DND-41 (cell line): ENCODE results near the gene SIDT1.

Experiments
- ATAC-seq: fragments of 200-7000 bp; cut with Tn5 transposase; 3 replicates; pipeline ENCODE4 v1.9.1; 2021; ENCODE audit warnings: low read depth; ENCODE audit not compliant: insufficient read depth
- DNase-seq: peaks from one replicate; pipeline ENCODE4 v3.0.0-alpha.2; 2020
- H2AFZ ChIP-seq: 2 replicates; pipeline ENCODE4 v1.6.0; 2012; ENCODE audit warnings: low read depth, low read length
- H3K27ac ChIP-seq: 2 replicates; pipeline ENCODE4 v1.5.1; 2012; ENCODE audit warnings: low read length, inconsistent platforms
- H3K27me3 ChIP-seq: fragments of 200-600 bp; sonication (generic); 2 replicates; pipeline ENCODE4 v1.6.0; 2012; ENCODE audit warnings: low read length, mild to moderate bottlenecking, inconsistent platforms; ENCODE audit not compliant: insufficient read depth, poor library complexity
- H3K36me3 ChIP-seq: 2 replicates; pipeline ENCODE4 v1.5.1; 2012; ENCODE audit warnings: low read length, inconsistent platforms; ENCODE audit not compliant: insufficient read depth
- H3K4me1 ChIP-seq: 2 replicates; pipeline ENCODE4 v1.5.1; 2012; ENCODE audit warnings: mild to moderate bottlenecking, low read length; ENCODE audit not compliant: insufficient read depth
- H3K4me2 ChIP-seq: 2 replicates; pipeline ENCODE4 v1.6.0; 2012; ENCODE audit warnings: mild to moderate bottlenecking, moderate library complexity, low read length, inconsistent platforms; ENCODE audit not compliant: insufficient read depth
- H3K4me3 ChIP-seq, 2 experiments: fragments of 200-600 bp in 1 of 2; shearing (Covaris generic) in 1 of 2; 2 replicates each; pipeline ENCODE4 v1.5.1; 2012 to 2016; ENCODE audit warnings: inconsistent platforms in 2 of 2, low read length in 2 of 2, mild to moderate bottlenecking in 2 of 2, low read depth in 1 of 2, moderate library complexity in 1 of 2
- H3K79me2 ChIP-seq: 2 replicates; pipeline ENCODE4 v1.6.0; 2012; ENCODE audit warnings: low read length, inconsistent platforms; ENCODE audit not compliant: insufficient read depth
- H3K9ac ChIP-seq: 2 replicates; pipeline ENCODE4 v1.6.0; 2012; ENCODE audit warnings: low read depth, mild to moderate bottlenecking, inconsistent platforms, low read length, moderate library complexity
- H3K9me3 ChIP-seq: 2 replicates; pipeline ENCODE4 v1.5.1; 2012; ENCODE audit warnings: low read length, moderate library complexity, mild to moderate bottlenecking, inconsistent platforms; ENCODE audit not compliant: insufficient read depth, severe bottlenecking
- H4K20me1 ChIP-seq: 2 replicates; pipeline ENCODE4 v1.6.0; 2012; ENCODE audit warnings: low read length; ENCODE audit not compliant: insufficient read depth
- EZH2 ChIP-seq: IDR thresholded peaks from 3 replicates; pipeline ENCODE4 v1.6.1; 2012; ENCODE audit warnings: borderline replicate concordance, low read depth, mild to moderate bottlenecking, moderate library complexity, low read length, inconsistent platforms; ENCODE audit not compliant: severe bottlenecking
- TF ChIP-seq, protein P1 (sequence below): IDR thresholded peaks from 2 replicates; pipeline ENCODE4 v1.5.1; 2012; ENCODE audit warnings: borderline replicate concordance, low read length, moderate library complexity, mild to moderate bottlenecking; ENCODE audit not compliant: poor library complexity, severe bottlenecking; ENCODE audit errors: extremely low read depth

Gene SIDT1

GRCh38 chr3:113589971-113590370 is 57.6 kb downstream of the SIDT1 start:
- TF ChIP-seq, protein P1, sequence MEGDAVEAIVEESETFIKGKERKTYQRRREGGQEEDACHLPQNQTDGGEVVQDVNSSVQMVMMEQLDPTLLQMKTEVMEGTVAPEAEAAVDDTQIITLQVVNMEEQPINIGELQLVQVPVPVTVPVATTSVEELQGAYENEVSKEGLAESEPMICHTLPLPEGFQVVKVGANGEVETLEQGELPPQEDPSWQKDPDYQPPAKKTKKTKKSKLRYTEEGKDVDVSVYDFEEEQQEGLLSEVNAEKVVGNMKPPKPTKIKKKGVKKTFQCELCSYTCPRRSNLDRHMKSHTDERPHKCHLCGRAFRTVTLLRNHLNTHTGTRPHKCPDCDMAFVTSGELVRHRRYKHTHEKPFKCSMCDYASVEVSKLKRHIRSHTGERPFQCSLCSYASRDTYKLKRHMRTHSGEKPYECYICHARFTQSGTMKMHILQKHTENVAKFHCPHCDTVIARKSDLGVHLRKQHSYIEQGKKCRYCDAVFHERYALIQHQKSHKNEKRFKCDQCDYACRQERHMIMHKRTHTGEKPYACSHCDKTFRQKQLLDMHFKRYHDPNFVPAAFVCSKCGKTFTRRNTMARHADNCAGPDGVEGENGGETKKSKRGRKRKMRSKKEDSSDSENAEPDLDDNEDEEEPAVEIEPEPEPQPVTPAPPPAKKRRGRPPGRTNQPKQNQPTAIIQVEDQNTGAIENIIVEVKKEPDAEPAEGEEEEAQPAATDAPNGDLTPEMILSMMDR = no peak
- no peak for TF ChIP-seq EZH2
- Histone ChIP-seq H3K4me3 (no peak overlapping the region), H3K9me3 (no peaks in the 10 kb centered on the region)

DNA sequence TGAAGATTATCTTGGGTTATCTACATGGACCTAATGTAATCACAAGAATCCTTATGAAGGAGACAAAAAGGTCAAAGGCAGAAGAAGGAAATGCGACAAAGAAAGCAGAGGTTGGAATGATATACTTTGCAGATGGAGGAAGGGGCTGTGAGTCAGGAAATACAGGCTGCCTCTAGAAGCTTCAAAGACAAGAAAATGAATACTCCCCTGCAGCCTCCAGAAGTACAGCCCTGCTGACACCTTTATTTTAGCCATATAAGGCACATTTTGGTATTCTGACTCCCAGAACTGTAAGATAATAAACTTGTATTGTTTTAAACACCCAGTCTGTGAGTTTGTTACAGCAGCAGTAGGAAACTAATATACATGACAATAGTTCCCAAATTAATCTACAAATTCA is 58.6 kb downstream of the SIDT1 start:
- Histone ChIP-seq H4K20me1 (no peaks in the 10 kb centered on the region), H3K27me3 (no peaks in the 10 kb centered on the region), H3K4me2 (no peak overlapping the region), H3K4me3 (no peak overlapping the region), H3K27ac (no peak overlapping the region), H3K9me3 (no peaks in the 10 kb centered on the region), H3K36me3 (no peaks in the 10 kb centered on the region), H3K79me2 (no peaks in the 10 kb centered on the region), H3K9ac (no peak overlapping the region), H2AFZ (no peak overlapping the region), H3K4me1 (no peaks in the 10 kb centered on the region)
- ATAC-seq = peak; percentile 92
- peak; percentile 22 for DNase-seq
- TF ChIP-seq, protein P1 = no peak
- TF ChIP-seq EZH2 = no peak

More at GRCh38 chr3:113589971-113590370, 57.6 kb downstream of the SIDT1 start:
- DNase-seq (no peak), ATAC-seq (no peak)
- Histone ChIP-seq H3K27me3 (no peaks in the 10 kb centered on the region), H3K9ac (no peak overlapping the region), H3K79me2 (no peaks in the 10 kb centered on the region), H3K4me1 (no peaks in the 10 kb centered on the region), H2AFZ (no peak overlapping the region), H4K20me1 (no peaks in the 10 kb centered on the region), H3K4me2 (no peak overlapping the region), H3K36me3 (no peaks in the 10 kb centered on the region), H3K27ac (no peak overlapping the region)

- Histone ChIP-seq H3K4me3 (no peak overlapping the region), H3K4me2 (no peak overlapping the region), H3K79me2 (no peaks in the 10 kb centered on the region), H3K4me1 (no peaks in the 10 kb centered on the region), H3K27ac (no peak overlapping the region), H3K9ac (no peak overlapping the region), H4K20me1 (no peaks in the 10 kb centered on the region), H3K27me3 (no peaks in the 10 kb centered on the region), H3K9me3 (no peaks in the 10 kb centered on the region), H3K36me3 (no peaks in the 10 kb centered on the region), H2AFZ (no peak overlapping the region)
- ATAC-seq (no peak), DNase-seq (no peak)
- no peak for TF ChIP-seq EZH2
- TF ChIP-seq, protein P1 = no peak
These were observed 61.7 kb downstream of the SIDT1 start for GRCh38 chr3:113594066-113594465.
